Stimulated activated CD8-positive, alpha-beta memory T cell treated with anti-CD3 and anti-CD28 coated beads, Interleukin-4, amount 100 ng/mL, for 4 hours (primary cell): ENCODE results near the gene GARS1.

Source experiments
- DNase-seq, 2 donors: peaks; one replicate each; pipeline ENCODE4 v3.0.0-alpha.2; 2020; ENCODE audit warnings: low read depth in 2 of 2, low spot score in 1 of 2

GARS1 gene

GRCh38 chr7:30679664-30680063 is 85.0 kb downstream of the GARS1 start:
- no peak for DNase-seq

GRCh38 chr7:30681331-30681797 is 86.7 kb downstream of the GARS1 start:
- no peak for DNase-seq

- DNase-seq: no peak
These were observed 87.1 kb downstream of the GARS1 start for GRCh38 chr7:30681815-30682211.

GRCh38 chr7:30682212-30683083 is 87.8 kb downstream of the GARS1 start, which contains the start of gene CRHR2:
TSS of gene CRHR2 (minus strand) at chr7:30682456. CDS start at chr7:30682280, 176 bp downstream.
- DNase-seq: no peak

- DNase-seq: no peak
These were observed 88.6 kb downstream of the GARS1 start for GRCh38 chr7:30683306-30683705.
